Vagina (tissue), 2 donors: Measurements from ENCODE around the gene KRT13.

Experiments
- POLR2A ChIP-seq, 2 donors: fragments of 450-650 bp; IDR thresholded peaks; one replicate each; pipeline ENCODE4 v1.6.1; 2017; ENCODE audit warnings: antibody characterized with exemption in 2 of 2, mild to moderate bottlenecking in 2 of 2, moderate library complexity in 2 of 2
- POLR2AphosphoS5 ChIP-seq, 2 donors: sonication (generic); formaldehyde crosslinking; IDR thresholded peaks; one replicate each; pipeline ENCODE4 v1.9.0; 2017; ENCODE audit warnings: antibody characterized with exemption in 2 of 2, mild to moderate bottlenecking in 2 of 2, low read depth in 1 of 2; ENCODE audit not compliant: insufficient read depth in 1 of 2
- TF ChIP-seq, protein P1 (sequence below), 3 experiments: fragments of 450-650 bp in 2 of 3; fragments of 200-600 bp in 1 of 3; sonication (generic) in 1 of 3; IDR thresholded peaks; one replicate each; pipeline ENCODE4 v1.5.1; 2017 to 2019; ENCODE audit warnings: antibody characterized with exemption in 3 of 3, mild to moderate bottlenecking in 2 of 3, moderate library complexity in 2 of 3

DNA sequence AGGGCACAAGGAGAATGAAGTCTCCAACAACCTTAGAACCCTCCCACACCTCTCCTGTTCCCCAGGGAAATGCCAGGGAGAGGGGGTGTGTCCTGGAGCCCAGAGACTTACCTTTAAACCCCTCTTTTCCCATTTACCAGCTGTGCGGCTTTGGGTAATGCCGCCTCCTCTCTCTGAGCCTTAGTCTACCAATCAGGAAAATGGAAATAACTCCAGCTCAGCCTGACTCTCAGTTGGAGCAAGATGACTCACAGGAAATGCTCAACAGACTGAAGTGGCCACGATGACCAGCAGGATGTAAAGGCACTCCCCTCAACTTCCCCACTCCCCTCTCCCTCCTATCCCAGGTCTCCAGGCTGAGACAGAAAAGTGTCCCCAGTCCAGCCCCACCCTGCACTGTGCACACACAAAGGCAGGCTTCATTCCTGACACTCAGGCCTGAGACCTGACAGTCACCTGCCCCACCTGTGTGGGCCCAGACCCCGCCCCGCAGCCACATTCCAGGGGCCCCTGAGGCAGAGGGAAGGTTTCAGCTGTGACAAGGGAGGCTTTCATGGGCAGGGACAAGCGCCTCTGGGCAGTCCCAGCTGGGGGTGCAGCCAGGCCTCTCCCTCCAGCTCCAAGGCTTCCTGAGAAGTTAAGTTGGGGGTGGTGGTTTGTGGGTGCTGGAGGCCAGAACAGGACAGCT, 16.3 kb upstream of the KRT13 start:
- TF ChIP-seq, protein P1, sequence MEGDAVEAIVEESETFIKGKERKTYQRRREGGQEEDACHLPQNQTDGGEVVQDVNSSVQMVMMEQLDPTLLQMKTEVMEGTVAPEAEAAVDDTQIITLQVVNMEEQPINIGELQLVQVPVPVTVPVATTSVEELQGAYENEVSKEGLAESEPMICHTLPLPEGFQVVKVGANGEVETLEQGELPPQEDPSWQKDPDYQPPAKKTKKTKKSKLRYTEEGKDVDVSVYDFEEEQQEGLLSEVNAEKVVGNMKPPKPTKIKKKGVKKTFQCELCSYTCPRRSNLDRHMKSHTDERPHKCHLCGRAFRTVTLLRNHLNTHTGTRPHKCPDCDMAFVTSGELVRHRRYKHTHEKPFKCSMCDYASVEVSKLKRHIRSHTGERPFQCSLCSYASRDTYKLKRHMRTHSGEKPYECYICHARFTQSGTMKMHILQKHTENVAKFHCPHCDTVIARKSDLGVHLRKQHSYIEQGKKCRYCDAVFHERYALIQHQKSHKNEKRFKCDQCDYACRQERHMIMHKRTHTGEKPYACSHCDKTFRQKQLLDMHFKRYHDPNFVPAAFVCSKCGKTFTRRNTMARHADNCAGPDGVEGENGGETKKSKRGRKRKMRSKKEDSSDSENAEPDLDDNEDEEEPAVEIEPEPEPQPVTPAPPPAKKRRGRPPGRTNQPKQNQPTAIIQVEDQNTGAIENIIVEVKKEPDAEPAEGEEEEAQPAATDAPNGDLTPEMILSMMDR (IDR thresholded peaks at IDR 0.05) = no peak
- TF ChIP-seq POLR2A (IDR thresholded peaks at IDR 0.05) (no peak), POLR2AphosphoS5 (IDR thresholded peaks at IDR 0.05; ENCODE audit: insufficient read depth in 1 of 2, low read depth in 1 of 2) (no peak)
